ENCODE data around the gene SERPINE1.
"Not testable (repeated sequence)": the region's sequence is repeated elsewhere in the genome, so short reads cannot be mapped to it uniquely, and the experiment has no call there.

SERPINE1 gene

DNA sequence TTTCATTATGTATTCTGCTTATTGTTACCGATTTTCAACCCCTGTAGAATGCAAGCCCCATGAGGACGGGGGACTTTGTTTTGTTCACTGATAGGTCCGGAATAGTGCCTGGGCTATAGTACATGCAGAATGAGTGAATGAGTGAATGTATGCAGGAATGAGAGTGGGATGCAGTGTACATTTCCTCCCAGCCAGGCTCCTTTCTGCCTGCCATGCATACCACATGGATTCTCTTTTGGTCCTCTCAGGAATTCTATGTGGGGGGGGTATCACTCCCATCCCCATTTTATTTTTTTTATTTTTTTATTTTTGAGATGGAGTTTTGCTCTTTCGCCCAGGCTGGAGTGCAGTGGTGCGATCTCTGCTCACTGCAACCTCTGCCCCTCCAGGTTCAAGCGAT, 24.9 kb upstream of the SERPINE1 start:
- DNase-seq: no peak

DNA sequence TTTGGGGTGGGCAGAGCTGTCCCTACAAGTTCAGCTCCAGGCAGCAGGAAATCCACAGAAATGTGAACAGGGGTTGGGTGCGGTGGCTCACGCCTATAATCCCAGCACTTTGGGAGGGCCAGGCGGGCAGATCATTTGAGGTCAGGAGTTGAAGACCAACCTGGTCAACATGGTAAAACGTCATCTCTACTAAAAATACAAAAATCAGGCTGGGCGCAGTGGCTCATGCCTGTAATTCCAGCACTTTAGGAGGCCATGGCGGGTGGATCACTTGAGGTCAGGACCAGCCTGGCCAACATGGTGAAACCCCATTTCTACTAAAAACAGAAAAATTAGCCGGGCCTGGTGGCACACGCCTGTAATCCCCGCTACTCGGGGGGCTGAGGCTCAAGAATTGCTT, 23.2 kb upstream of the SERPINE1 start:
- not testable (repeated sequence) for DNase-seq

GRCh38 chr7:101104193-101104713, 22.7 kb upstream of the SERPINE1 start:
- no peak for DNase-seq

- DNase-seq: no peak
Observed at GRCh38 chr7:101104799-101105198, 22.1 kb upstream of the SERPINE1 start.

- not testable (repeated sequence) for DNase-seq
Observed at GRCh38 chr7:101105248-101105647, 21.7 kb upstream of the SERPINE1 start.

GRCh38 chr7:101106386-101106785, 20.5 kb upstream of the SERPINE1 start:
- no peak for DNase-seq

- DNase-seq: no peak
Observed at GRCh38 chr7:101108330-101108857, 18.5 kb upstream of the SERPINE1 start.

GRCh38 chr7:101108961-101109360, 17.9 kb upstream of the SERPINE1 start:
- DNase-seq: no peak

DNA sequence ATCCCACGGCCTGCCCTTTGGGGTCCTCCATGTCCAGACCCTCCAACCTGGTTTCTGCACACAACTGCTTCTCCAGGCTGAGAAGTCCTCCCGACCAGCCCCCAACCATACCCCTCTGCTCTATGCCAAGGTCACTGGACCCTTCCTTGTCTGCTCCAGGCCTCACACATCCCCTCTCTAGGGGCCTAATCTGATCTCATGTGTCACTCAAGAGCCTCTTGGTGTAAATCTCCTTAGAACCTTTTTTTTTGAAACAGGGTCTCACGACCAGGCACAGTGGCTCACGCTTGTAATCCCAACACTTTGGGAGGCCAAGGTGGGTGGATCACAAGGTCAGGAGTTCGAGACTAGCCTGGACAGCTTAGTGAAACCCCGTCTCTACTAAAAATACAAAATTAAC, 17.5 kb upstream of the SERPINE1 start:
- DNase-seq: no peak

- DNase-seq: no peak
Observed at GRCh38 chr7:101111261-101111660, 15.6 kb upstream of the SERPINE1 start.

DNA sequence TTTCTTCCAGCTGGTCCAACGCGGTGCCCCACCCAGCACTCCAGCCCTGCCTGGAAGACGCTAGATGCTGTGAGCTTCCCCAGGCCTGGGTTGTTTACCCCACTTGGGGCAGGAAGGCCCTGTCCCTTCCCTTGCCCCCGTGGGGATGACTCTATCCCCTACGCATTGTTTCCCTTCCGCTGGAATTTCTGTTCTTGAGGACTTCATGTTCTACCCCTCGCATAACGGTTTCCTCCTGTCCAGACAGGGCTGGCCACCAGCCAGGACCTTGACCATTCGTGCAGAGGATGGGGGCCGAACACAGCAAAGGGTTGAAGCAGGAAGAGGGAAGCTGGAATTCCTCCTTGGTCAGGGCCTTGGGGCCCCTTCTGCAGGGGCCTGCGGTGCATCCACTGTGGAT, 14.7 kb upstream of the SERPINE1 start:
- DNase-seq: no peak

DNA sequence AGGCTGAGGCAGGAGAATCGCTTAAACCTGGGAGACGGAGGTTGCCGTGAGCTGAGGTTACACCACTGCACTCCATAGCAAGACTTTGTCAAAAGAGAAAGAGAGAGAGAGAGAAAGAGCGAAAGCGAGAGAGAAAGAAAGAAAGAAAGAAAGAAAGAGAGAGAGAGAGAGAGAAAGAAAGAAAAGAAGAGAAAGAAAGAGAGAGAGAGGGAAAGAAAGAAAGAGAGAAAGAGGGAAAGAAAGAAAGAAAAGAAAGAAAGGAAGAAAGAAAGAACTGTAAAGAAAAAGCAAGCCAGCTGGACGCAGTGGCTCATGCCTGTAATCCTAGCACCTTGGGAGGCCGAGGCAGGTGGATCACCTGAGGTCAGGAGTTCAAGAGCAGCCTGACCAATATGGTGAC, 13.8 kb upstream of the SERPINE1 start:
- DNase-seq: not testable (repeated sequence)

- no peak for DNase-seq
Observed at GRCh38 chr7:101113836-101114235, 13.1 kb upstream of the SERPINE1 start.

- no peak for DNase-seq
Observed at GRCh38 chr7:101114492-101114891, 12.4 kb upstream of the SERPINE1 start.

DNA sequence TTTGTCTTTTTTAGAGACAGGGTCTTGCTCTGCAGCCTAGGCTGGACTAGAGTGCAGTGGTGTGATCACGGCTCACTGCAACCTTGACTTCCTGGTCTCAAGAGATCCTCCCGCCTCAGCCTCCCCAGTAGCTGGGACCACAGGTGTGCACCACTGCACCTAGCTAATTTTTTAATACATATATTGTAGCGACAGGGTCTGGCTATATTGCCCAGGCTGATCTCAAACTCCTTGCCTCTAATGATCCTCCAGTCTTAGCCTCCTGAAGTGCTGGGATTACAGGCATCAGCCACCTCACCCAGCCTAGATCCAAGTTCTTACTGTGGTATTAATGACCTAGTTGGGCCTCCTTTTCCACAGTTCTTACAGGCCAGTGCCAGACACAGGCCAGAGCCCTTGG, 11.7 kb upstream of the SERPINE1 start:
- DNase-seq: no peak

- DNase-seq: no peak
Observed at GRCh38 chr7:101116898-101117297, 10.0 kb upstream of the SERPINE1 start.

GRCh38 chr7:101118856-101119255, 8.0 kb upstream of the SERPINE1 start:
- DNase-seq: no peak

DNA sequence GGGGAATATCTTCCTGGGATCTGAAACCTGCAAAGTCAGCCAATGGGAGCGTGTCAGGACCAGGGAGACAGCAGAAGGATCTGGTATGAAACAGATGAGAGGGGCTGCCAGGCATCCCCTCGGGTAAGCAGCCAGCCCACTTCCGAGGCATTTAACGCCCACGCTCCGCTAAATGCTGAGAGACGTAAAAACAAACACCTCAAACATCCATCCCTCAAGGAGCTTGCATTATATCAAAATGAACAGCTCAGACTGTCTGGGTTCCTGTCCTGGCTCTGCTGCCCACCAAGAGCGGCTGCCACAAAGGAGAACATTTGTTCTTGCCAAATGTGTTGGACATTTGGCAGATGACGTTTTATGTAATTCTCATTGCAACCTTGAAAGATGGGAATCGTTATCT, 7.0 kb upstream of the SERPINE1 start:
- no peak for DNase-seq

DNA sequence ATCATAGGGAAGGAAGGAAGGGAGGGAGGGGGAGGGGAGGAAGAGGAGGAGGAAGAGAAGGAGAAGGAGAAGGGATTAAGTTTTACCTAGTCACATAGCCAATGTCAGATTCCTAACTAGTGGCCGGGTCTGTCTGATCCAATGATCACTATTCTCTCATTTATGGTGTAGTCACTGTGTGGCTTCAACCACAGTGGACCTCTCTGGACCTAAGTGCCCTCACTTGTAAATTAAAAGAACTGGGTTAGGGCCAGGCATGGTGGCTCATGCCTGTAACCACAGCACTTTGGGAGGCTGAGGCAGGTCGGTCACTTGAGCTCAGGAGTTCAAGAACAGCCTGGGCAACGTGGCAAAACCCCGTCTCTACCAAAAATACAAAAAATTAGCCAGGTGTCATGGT, 6.6 kb upstream of the SERPINE1 start:
- DNase-seq: no peak

- DNase-seq: not testable (repeated sequence)
Observed at GRCh38 chr7:101121631-101121990, 5.3 kb upstream of the SERPINE1 start.

- DNase-seq: no peak
Observed at GRCh38 chr7:101121991-101122932, 4.6 kb upstream of the SERPINE1 start.

- no peak for DNase-seq
Observed at GRCh38 chr7:101122933-101123702, 3.8 kb upstream of the SERPINE1 start.

DNA sequence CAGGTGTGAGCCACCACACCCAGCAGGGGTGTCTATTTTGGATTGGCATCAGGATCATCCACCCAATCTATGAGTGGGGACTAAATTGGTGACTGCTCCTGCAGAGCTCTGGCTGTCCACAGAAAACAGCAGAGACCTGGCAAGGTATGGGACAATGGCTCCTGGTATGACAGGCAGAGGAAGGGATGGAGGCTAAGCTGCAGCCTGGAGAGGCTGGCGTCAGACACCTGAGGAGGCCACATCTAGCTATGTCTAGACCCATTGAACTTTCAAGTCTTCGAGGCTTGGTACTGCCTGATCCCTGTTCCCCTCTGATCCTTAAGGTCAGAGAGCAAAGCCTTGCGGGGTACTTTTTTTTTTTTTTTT, 3.2 kb upstream of the SERPINE1 start:
- DNase-seq: no peak

All from NCI-H524 (cell line).